ENCODE measurements around the gene TMEM119.

DNA sequence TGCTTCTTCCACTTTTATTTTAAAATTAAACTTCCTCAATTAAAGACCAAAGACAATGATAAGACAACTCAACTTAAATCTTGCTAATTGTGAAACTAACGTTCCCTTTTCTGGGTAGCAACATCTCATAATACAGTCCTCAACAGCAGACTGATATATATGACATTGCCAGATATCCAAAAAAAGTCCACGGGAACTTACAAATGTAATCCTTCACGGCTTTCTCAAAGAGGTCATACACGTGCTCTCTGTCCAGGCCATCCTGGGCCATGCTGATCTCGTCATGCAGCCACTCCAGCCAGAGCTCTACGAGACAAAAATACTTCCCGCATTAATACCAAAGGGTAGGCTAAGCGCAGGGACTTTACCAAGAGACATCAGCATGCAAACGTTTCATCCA is 50.2 kb downstream of the TMEM119 start:
- TF ChIP-seq, protein P1, sequence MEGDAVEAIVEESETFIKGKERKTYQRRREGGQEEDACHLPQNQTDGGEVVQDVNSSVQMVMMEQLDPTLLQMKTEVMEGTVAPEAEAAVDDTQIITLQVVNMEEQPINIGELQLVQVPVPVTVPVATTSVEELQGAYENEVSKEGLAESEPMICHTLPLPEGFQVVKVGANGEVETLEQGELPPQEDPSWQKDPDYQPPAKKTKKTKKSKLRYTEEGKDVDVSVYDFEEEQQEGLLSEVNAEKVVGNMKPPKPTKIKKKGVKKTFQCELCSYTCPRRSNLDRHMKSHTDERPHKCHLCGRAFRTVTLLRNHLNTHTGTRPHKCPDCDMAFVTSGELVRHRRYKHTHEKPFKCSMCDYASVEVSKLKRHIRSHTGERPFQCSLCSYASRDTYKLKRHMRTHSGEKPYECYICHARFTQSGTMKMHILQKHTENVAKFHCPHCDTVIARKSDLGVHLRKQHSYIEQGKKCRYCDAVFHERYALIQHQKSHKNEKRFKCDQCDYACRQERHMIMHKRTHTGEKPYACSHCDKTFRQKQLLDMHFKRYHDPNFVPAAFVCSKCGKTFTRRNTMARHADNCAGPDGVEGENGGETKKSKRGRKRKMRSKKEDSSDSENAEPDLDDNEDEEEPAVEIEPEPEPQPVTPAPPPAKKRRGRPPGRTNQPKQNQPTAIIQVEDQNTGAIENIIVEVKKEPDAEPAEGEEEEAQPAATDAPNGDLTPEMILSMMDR (IDR thresholded peaks at IDR 0.05; ENCODE audit: low read depth, low read length): no peak
- TF ChIP-seq POLR2A (IDR thresholded peaks at IDR 0.05; ENCODE audit: extremely low read depth, insufficient read length) (no peak), MYC (IDR thresholded peaks at IDR 0.05; ENCODE audit: low read depth, low read length) (no peak)

All from NB4 (cell line).